Breast epithelium (tissue), 4 donors: Measurements from ENCODE around the gene CCDC88C. TPM values are rescaled to one million over a fixed set of nuclear protein-coding genes. Genes with fewer than 3 reads are reported as not detected.
"Not testable (repeated sequence)": the region's sequence is repeated elsewhere in the genome, so short reads cannot be mapped to it uniquely, and the experiment has no call there.

Source experiments
- DNase-seq, 2 donors: peaks; one replicate each; pipeline ENCODE4 v3.0.0-alpha.2; 2019; ENCODE audit warnings: low spot score in 2 of 2
- H3K27ac ChIP-seq, 2 donors: fragments of 200-600 bp; sonication (generic) in 1 of 2; one replicate each; pipeline ENCODE4 v1.5.1; 2016 to 2019; ENCODE audit warnings: mild to moderate bottlenecking in 1 of 2
- H3K27me3 ChIP-seq, 2 donors: fragments of 200-600 bp; sonication (generic) in 1 of 2; one replicate each; pipeline versions ENCODE4 v1.5.1 to v1.6.0; 2017 to 2019; ENCODE audit warnings: control low read depth in 1 of 2, mild to moderate bottlenecking in 1 of 2
- H3K36me3 ChIP-seq: fragments of 200-600 bp; one replicate; pipeline ENCODE4 v1.5.1; 2019
- H3K4me1 ChIP-seq, 2 donors: fragments of 200-600 bp; sonication (generic); one replicate each; pipeline ENCODE4 v1.5.1; 2016 to 2019; ENCODE audit warnings: control low read depth in 1 of 2
- H3K4me3 ChIP-seq, 3 donors: fragments of 200-600 bp; sonication (generic); 1 replicate in 2 of 3; 2 replicates in 1 of 3; pipeline ENCODE4 v1.5.1; 2016 to 2019; ENCODE audit warnings: mild to moderate bottlenecking in 3 of 3, moderate library complexity in 2 of 3
- H3K9me3 ChIP-seq, 2 donors: fragments of 200-600 bp; sonication (generic) in 1 of 2; one replicate each; pipeline ENCODE4 v1.5.1; 2016 to 2019; ENCODE audit warnings: control low read depth in 1 of 2
- POLR2A ChIP-seq: fragments of 450-650 bp; IDR thresholded peaks from one replicate; pipeline ENCODE4 v1.6.1; 2016; ENCODE audit warnings: antibody characterized with exemption, mild to moderate bottlenecking, moderate library complexity
- POLR2AphosphoS5 ChIP-seq, 3 donors: sonication (generic); formaldehyde crosslinking; IDR thresholded peaks; one replicate each; pipeline ENCODE4 v1.6.1; 2017; ENCODE audit warnings: antibody characterized with exemption in 3 of 3
- intact Hi-C: fragments of 100-400 bp; cut with DNase I; formaldehyde crosslinking; loops from one replicate; pipeline ENCODE4 v1.15.1; 2023; ENCODE audit warnings: low total_unique reads
- total RNA-seq, 3 donors: library from RNA; depleted of rRNA; stranded (reverse); fragments of >200 nt; gene quantifications; one replicate each; pipeline ENCODE4 v1.1.0, GENCODE V29; 2016
- TF ChIP-seq, protein P1 (sequence below), 3 donors: fragments of 450-650 bp; IDR thresholded peaks; one replicate each; pipeline ENCODE4 v1.5.1; 2016 to 2017; ENCODE audit warnings: antibody characterized with exemption in 3 of 3, mild to moderate bottlenecking in 3 of 3, moderate library complexity in 3 of 3

The CCDC88C gene
- total RNA-seq, 3 donors from 2014 or later, result 5.8 to 25.9 (median 19.3) TPM

DNA sequence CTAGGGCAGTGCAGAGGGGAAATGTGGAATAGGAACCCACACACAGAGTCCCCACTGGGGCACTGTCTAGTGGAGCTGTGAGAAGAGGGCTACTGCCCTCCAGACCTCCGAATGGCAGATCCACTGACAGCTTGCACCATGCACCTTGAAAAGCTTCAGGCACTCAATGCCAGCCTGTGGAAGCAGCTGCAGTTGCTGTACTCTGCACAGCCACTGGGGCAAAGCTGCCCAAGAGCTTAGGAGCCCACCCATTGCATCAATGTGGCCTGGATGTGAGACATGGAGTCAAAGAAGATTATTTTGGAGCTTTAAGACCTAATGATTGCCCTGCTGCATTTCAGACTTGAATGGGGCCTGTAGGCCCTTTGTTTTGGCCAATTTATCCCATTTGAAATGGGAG is 21.7 kb upstream of the CCDC88C start:
- DNase-seq, result no peak
- TF ChIP-seq POLR2A (no peak), POLR2AphosphoS5 (IDR thresholded peaks at IDR 0.05) (no peak)
- TF ChIP-seq, protein P1, sequence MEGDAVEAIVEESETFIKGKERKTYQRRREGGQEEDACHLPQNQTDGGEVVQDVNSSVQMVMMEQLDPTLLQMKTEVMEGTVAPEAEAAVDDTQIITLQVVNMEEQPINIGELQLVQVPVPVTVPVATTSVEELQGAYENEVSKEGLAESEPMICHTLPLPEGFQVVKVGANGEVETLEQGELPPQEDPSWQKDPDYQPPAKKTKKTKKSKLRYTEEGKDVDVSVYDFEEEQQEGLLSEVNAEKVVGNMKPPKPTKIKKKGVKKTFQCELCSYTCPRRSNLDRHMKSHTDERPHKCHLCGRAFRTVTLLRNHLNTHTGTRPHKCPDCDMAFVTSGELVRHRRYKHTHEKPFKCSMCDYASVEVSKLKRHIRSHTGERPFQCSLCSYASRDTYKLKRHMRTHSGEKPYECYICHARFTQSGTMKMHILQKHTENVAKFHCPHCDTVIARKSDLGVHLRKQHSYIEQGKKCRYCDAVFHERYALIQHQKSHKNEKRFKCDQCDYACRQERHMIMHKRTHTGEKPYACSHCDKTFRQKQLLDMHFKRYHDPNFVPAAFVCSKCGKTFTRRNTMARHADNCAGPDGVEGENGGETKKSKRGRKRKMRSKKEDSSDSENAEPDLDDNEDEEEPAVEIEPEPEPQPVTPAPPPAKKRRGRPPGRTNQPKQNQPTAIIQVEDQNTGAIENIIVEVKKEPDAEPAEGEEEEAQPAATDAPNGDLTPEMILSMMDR (IDR thresholded peaks at IDR 0.05), result no peak
- Histone ChIP-seq H3K9me3 (peaks cover 4 to 8% of the 10 kb centered on the region in 2 donors), H3K27ac (no peak overlapping the region), H3K27me3 (no peaks in the 10 kb centered on the region), H3K4me1 (no peaks in the 10 kb centered on the region), H3K4me3 (no peak overlapping the region), H3K36me3 (no peaks in the 10 kb centered on the region)
- intact Hi-C loops, result no loop called here

DNA sequence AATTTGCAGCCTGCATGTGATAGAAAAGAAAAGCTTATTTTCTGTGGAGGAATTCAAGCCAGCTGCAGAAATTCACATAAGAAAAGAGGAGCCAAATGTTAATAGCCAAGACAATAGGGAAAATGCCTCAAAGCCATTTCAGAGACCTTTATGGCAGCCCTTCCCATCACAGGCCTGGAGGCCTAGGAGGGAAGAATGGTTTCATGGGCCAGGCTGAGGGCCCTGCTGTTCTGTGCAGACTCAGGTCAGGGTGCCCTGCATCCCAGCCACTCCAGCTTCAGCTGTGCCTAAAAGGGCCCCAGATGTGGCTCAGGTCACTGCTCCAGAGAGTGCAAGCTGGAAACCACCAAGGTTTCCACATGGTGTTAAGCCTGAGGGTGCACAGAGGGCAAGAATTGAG is 21.2 kb upstream of the CCDC88C start:
- Histone ChIP-seq H3K27ac (no peak overlapping the region), H3K9me3 (peaks cover 4 to 8% of the 10 kb centered on the region in 2 donors), H3K36me3 (no peaks in the 10 kb centered on the region), H3K4me3 (no peak overlapping the region), H3K27me3 (no peaks in the 10 kb centered on the region), H3K4me1 (no peaks in the 10 kb centered on the region)
- DNase-seq, result no peak
- TF ChIP-seq, protein P1 (IDR thresholded peaks at IDR 0.05), result no peak
- TF ChIP-seq POLR2AphosphoS5 (IDR thresholded peaks at IDR 0.05), result no peak
- TF ChIP-seq POLR2A, result no peak
- intact Hi-C loops, result no loop called here

DNA sequence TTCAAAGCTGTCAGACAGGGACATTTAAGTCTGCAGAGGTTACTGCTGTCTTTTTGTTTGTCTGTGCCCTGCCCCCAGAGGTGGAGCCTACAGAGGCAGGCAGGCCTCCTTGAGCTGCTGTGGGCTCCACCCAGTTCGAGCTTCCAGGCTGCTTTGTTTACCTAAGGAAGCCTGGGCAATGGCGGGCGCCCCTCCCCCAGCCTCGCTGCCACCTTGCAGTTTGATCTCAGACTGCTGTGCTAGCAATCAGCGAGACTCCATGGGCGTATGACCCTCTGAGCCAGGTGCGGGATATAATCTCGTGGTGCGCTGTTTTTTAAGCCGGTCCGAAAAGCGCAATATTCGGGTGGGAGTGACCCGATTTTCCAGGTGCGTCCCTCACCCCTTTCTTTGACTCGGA is 18.6 kb upstream of the CCDC88C start:
- H3K27me3 ChIP-seq, H3K4me1 ChIP-seq, H3K4me3 ChIP-seq, H3K27ac ChIP-seq, DNase-seq, intact Hi-C loops, H3K36me3 ChIP-seq, H3K9me3 ChIP-seq: not testable (repeated sequence)

DNA sequence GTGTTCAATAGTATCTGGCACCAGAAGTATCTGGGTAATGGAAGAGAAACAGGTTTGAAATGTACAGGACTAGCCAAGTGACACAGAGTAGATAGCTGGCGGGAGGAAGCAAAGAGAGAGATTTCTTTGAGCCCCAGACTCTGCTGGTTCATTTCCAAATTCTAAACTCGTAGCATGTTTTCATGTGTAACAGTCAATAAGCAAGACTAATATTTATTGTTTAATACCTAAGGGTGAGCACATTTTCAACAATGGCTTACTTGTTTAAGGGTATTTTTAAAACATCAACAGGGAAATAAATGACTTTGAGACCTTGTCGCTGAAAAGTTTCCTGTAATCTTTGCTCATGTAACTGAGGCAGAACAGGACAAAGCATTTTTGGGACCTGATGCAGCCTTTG is 11.8 kb upstream of the CCDC88C start:
- H3K4me1 ChIP-seq, result no peaks in the 10 kb centered on the region
- H3K27ac ChIP-seq, result no peak overlapping the region
- H3K36me3 ChIP-seq, result no peaks in the 10 kb centered on the region
- intact Hi-C loops, result no loop called here
- no peaks in the 10 kb centered on the region for H3K27me3 ChIP-seq
- no peak overlapping the region for H3K4me3 ChIP-seq
- no peaks in the 10 kb centered on the region for H3K9me3 ChIP-seq
- TF ChIP-seq POLR2A, result no peak
- TF ChIP-seq, protein P1 (IDR thresholded peaks at IDR 0.05), result no peak
- no peak for TF ChIP-seq POLR2AphosphoS5 (IDR thresholded peaks at IDR 0.05)
- DNase-seq, result no peak

DNA sequence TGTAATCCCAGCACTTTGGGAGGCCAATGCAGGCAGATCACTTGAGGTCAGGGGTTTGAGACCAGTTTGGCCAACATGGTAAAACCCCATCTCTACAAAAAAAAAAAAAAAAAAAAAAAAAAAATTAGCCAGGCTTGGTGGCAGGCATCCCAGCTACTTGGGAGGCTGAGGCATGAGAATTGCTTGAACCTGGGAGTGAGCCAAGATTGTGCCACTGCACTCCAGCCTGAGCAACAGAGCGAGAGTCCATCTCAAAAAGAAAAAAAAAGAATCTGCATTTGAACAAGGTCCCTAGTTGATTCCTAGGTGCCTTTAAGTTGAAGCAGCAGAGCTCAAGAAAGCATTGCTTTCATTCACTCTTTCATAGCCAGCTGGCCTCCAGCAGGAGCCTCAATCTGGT is 11.3 kb upstream of the CCDC88C start:
- intact Hi-C loops, H3K27me3 ChIP-seq, DNase-seq, H3K4me1 ChIP-seq, H3K4me3 ChIP-seq, H3K9me3 ChIP-seq, H3K27ac ChIP-seq, H3K36me3 ChIP-seq: not testable (repeated sequence)

DNA sequence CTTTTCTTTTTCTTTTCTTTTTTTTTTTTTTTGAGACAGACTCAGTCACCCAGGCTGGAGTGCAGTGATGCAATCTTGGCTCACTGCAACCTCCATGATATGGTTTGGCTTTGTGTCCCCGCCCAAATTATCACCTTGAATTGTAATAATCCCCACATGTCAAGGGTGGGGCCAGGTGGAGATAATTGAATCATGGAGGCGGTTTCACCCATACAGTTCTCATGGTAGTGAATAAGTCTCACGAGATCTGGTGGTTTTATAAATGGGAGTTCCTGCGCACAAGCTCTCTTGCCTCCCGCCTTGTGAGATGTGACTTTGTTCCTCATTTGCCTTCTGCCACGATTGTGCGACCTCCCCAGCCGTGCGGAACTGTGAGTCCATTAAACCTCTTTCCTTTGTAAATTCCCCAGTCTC is 7.9 kb upstream of the CCDC88C start:
- H3K4me3 ChIP-seq, H3K27me3 ChIP-seq, H3K9me3 ChIP-seq, H3K4me1 ChIP-seq, H3K27ac ChIP-seq, DNase-seq, H3K36me3 ChIP-seq, intact Hi-C loops: not testable (repeated sequence)

DNA sequence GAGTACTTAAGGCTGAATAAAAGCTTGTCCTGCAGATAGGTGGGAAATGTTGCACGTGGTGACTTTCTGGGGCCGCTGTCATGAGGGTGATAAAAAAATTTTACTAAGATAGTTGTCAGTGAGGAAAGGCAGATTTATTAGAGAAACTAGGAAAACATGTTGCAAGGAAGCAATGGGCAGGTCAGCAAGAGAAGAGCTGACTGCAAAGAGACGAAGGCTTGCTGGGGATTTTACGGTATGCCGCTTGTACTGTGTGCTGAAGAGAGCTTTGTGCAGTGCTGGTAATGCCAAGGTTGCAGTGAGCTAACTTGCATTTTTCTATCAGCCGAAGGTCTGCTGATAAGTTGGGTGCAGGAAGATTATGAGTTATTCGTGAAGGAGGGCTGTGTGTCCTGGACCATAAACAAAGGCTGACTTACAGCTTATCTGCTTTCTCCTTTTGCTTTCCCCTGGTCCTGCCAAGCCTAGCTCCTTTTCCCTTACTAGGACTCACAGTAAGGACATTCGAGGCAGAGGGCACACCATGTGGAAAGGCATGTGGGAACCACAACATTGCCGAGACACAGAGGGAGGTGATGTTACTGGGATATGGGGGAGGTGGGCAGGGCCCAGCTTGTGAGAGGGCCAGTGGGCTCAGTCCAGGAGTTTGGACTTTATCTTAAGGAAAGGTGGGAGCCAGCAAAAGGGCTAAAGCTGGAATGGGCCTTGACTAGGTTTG is 7.4 kb upstream of the CCDC88C start:
- Histone ChIP-seq H3K4me1 (no peaks in the 10 kb centered on the region), H3K4me3 (no peak overlapping the region), H3K9me3 (no peaks in the 10 kb centered on the region), H3K27ac (no peak overlapping the region), H3K36me3 (no peaks in the 10 kb centered on the region), H3K27me3 (no peaks in the 10 kb centered on the region)
- DNase-seq, result no peak
- intact Hi-C loops, result loop anchor here (1.0 kb wide), 1 partner anchor 11 kb away; no protein-coding TSS in a partner anchor
- TF ChIP-seq POLR2AphosphoS5 (IDR thresholded peaks at IDR 0.05) (no peak), POLR2A (no peak)
- TF ChIP-seq, protein P1 (IDR thresholded peaks at IDR 0.05), result no peak
